Epithelial cell of proximal tubule (primary cell): Measurements from ENCODE around the gene MMAB. TPM values are rescaled to one million over a fixed set of nuclear protein-coding genes. Genes with fewer than 3 reads are reported as not detected.

Experiments
- DNase-seq: peaks from one replicate; pipeline ENCODE4 v3.0.0-alpha.2; 2011; ENCODE audit warnings: low read depth
- H3K4me3 ChIP-seq: 2 replicates; pipeline ENCODE4 v1.5.1; 2011; ENCODE audit warnings: low read depth, mild to moderate bottlenecking, low read length
- CTCF ChIP-seq: conservative IDR thresholded peaks from 2 replicates; pipeline ENCODE4 v1.5.1; 2012; ENCODE audit warnings: low read depth, mild to moderate bottlenecking, low read length
- total RNA-seq: library from RNA; depleted of rRNA; stranded (reverse); fragments of >200 nt; gene quantifications from 2 replicates; pipeline ENCODE4 v1.2.3, GENCODE V29; 2015

MMAB gene
- total RNA-seq, 1 donor from 2014 or later = 33.3 TPM

DNA sequence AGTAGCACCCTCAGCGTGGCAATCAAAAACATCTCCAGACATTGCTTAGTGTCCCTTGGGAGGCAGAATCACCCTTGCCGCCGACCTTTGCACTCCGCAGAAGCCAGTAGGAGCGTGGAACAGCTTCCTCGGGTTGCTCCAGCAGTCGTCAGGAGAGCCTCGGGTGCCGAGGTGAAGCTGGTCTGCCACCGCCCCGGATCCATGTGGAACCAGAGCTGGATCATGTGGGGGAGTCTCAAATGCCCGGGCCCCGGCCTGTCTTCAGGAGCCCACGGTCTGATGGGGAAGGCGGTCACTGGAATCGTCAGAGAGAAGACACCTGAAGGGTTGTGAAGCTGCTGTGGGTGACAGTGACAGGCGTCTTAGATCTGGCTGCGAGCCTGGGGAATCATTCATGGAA lies 14.6 kb upstream of the MMAB start:
- no peak overlapping the region for H3K4me3 ChIP-seq
- no peak for DNase-seq
- TF ChIP-seq CTCF = no peak

- DNase-seq = no peak
- TF ChIP-seq CTCF = no peak
- no peak overlapping the region for H3K4me3 ChIP-seq
Observed at GRCh38 chr12:109586385-109587296, 13.3 kb upstream of the MMAB start.

- H3K4me3 ChIP-seq = no peak overlapping the region
- DNase-seq = no peak
- no peak for TF ChIP-seq CTCF
Observed at GRCh38 chr12:109583733-109584132, 10.4 kb upstream of the MMAB start.

GRCh38 chr12:109582636-109583035 lies 9.3 kb upstream of the MMAB start:
- peak; percentile 29 for TF ChIP-seq CTCF
- DNase-seq = no peak
- no peak overlapping the region for H3K4me3 ChIP-seq

DNA sequence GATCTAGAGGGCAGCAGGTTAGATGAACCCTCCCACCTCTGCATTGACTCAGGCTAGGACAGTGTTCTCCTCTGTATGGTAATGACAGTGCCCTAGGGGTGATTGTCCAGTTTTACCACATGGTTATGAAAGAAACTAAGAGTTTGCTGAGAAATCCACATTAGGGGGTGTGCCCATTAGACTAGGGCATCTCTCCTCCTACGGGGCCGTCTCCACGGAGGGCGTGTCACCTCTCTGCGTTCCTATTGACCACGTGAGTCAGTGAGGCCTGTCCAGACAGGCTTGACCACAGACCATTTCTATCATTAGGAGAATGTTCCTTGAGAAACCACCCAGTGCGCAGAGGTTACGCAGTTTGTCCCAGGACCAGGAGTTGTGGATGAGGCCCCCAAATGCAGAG lies 8.6 kb upstream of the MMAB start:
- DNase-seq = no peak
- no peak for TF ChIP-seq CTCF
- no peak overlapping the region for H3K4me3 ChIP-seq

GRCh38 chr12:109581334-109581691 lies 8.0 kb upstream of the MMAB start:
- TF ChIP-seq CTCF = no peak
- no peak for DNase-seq
- no peak overlapping the region for H3K4me3 ChIP-seq
